Hepatocyte (in vitro differentiated cells): Measurements from ENCODE around the gene ZNF182.

ENCODE experiments used
- EZH2 ChIP-seq: fragments of 200-600 bp; sonication (generic); IDR thresholded peaks from 2 replicates; pipeline ENCODE4 v1.6.1; 2016; ENCODE audit warnings: antibody characterized with exemption, mild to moderate bottlenecking, borderline replicate concordance
- EZH2phosphoT487 ChIP-seq: fragments of 200-600 bp; sonication (generic); IDR thresholded peaks from one replicate; pipeline ENCODE4 v1.6.1; 2018; ENCODE audit warnings: antibody characterized with exemption, mild to moderate bottlenecking, low read depth, moderate library complexity; ENCODE audit not compliant: unreplicated experiment, severe bottlenecking
- TF ChIP-seq, protein P1 (sequence below): fragments of 200-600 bp; sonication (generic); IDR thresholded peaks from 2 replicates; pipeline ENCODE4 v1.5.1; 2016; ENCODE audit warnings: antibody characterized with exemption, mild to moderate bottlenecking; ENCODE audit not compliant: poor library complexity

DNA sequence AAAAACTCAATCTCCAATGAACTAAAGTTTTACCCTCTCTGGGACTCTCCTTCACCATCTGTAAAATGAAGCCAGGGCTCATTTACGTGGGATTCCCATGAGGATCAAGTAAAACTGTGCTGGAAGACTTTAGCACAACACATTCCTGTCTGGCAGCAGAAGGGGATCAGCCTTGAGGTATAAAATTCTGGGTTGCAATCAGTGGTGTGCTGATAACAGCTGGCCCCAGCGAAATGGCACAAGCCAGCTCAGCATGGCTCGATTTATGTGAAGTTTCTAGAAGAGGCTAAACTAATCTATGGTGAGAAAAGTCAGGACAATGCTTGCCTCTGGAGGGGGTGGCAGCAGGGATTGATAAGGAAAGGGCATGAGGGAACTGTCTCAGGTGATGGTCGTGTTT, 39.3 kb upstream of the ZNF182 start:
- TF ChIP-seq, protein P1, sequence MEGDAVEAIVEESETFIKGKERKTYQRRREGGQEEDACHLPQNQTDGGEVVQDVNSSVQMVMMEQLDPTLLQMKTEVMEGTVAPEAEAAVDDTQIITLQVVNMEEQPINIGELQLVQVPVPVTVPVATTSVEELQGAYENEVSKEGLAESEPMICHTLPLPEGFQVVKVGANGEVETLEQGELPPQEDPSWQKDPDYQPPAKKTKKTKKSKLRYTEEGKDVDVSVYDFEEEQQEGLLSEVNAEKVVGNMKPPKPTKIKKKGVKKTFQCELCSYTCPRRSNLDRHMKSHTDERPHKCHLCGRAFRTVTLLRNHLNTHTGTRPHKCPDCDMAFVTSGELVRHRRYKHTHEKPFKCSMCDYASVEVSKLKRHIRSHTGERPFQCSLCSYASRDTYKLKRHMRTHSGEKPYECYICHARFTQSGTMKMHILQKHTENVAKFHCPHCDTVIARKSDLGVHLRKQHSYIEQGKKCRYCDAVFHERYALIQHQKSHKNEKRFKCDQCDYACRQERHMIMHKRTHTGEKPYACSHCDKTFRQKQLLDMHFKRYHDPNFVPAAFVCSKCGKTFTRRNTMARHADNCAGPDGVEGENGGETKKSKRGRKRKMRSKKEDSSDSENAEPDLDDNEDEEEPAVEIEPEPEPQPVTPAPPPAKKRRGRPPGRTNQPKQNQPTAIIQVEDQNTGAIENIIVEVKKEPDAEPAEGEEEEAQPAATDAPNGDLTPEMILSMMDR, result no peak
- TF ChIP-seq EZH2 (no peak), EZH2phosphoT487 (no peak)
